ENCODE measurements around the gene MMP11. TPM values are rescaled to one million over a fixed set of nuclear protein-coding genes. Genes with fewer than 3 reads are reported as not detected.
A peak's percentile ranks its signal among the peaks of the same experiment; 100 is the strongest.

MMP11 gene
- polyA plus RNA-seq, 1 donor from 2014 or later, result 6.6 TPM

DNA sequence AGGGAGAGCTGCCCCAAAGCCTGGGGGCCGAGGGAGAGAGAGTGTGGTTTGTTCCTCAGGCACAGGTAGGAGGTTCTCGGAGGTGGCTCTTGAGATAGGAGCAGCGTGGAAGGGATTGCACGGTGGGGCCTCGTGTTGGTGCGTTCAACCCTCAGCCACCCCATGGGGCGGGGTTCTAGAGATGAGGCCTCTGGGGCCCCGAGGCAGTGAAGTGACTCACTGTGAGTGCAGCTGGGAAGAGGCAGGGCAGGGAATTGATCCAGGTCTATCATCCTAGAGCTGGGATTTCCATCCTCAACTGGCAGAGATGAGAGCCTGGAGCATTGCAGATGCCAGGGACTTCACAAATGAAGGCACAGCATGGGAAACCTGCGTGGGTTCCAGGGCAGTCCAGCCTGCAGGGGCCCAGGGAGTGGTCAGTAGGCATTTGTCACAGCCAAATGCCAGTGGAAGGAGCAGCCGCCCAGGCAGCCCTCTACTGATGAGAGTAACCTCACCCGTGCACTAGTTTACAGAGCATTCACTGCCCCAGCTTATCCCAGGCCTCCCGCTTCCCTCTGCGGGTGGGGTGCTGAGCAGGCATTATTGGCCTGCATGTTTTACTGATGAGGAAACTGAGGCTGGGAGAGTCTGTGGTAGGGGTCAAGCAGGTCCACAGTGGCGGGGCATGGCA lies 9.0 kb downstream of the MMP11 start:
- peaks cover 4 to 6% (median 6%) of the 10 kb centered on the region in 3 donors for H3K4me1 Mint-ChIP-seq
- H3K4me3 Mint-ChIP-seq, result no peak overlapping the region
- no peaks in the 10 kb centered on the region for H3K9me3 Mint-ChIP-seq
- peak overlapping the region in 1 of 3 donors; percentile 48 for H3K27ac Mint-ChIP-seq
- H3K27me3 Mint-ChIP-seq, result no peaks in the 10 kb centered on the region
- no peaks in the 10 kb centered on the region for H3K36me3 Mint-ChIP-seq

DNA sequence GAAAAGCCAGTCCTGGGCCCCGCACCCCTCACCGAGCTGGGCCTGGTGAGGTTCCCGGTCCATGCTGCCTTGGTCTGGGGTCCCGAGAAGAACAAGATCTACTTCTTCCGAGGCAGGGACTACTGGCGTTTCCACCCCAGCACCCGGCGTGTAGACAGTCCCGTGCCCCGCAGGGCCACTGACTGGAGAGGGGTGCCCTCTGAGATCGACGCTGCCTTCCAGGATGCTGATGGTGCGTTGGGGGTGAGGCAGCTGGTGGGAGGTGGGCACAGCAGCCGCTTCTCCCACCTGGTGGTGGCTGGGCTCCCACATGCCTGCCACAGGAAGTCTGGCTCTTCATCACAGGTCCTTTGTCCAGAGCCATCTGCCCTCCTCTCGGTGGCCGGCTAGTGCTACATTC lies 9.6 kb downstream of the MMP11 start:
- Mint-ChIP-seq H3K36me3 (no peaks in the 10 kb centered on the region), H3K27me3 (no peaks in the 10 kb centered on the region), H3K4me3 (no peak overlapping the region), H3K9me3 (no peaks in the 10 kb centered on the region), H3K27ac (no peak overlapping the region), H3K4me1 (peaks cover 4 to 6% (median 6%) of the 10 kb centered on the region in 3 donors)

DNA sequence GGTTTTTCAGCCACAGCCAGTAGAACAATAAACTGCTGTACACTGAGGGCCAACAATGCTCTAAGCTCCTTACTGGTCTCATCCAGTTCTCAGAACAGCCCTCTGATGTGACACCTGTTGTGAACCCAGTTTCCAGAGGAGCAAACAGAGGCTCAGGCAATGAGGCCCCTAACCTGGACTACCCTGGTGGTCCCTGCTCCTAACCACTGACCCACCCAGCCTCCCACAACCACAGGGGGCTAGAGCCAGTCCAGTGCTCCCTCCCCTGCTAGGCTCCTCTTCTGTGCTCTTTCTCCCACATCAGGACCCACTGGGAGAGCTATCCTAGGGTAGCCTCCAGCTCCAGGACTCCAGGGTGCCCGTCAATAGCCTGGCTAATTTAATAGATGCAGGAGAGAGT lies 10.1 kb downstream of the MMP11 start:
- peak overlapping the region in 1 of 3 donors; percentile 13 for H3K27ac Mint-ChIP-seq
- no peaks in the 10 kb centered on the region for H3K36me3 Mint-ChIP-seq
- no peak overlapping the region for H3K4me3 Mint-ChIP-seq

DNA sequence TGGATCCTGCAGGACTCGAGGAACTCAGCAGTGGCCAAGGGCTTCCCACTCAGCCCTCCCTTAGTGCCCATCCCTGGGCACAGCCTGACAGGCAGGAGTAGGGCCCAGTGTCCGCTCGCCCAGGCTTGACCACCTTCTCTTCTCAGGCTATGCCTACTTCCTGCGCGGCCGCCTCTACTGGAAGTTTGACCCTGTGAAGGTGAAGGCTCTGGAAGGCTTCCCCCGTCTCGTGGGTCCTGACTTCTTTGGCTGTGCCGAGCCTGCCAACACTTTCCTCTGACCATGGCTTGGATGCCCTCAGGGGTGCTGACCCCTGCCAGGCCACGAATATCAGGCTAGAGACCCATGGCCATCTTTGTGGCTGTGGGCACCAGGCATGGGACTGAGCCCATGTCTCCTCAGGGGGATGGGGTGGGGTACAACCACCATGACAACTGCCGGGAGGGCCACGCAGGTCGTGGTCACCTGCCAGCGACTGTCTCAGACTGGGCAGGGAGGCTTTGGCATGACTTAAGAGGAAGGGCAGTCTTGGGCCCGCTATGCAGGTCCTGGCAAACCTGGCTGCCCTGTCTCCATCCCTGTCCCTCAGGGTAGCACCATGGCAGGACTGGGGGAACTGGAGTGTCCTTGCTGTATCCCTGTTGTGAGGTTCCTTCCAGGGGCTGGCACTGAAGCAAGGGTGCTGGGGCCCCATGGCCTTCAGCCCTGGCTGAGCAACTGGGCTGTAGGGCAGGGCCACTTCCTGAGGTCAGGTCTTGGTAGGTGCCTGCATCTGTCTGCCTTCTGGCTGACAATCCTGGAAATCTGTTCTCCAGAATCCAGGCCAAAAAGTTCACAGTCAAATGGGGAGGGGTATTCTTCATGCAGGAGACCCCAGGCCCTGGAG lies 10.9 kb downstream of the MMP11 start:
- no peak overlapping the region for H3K4me3 Mint-ChIP-seq

More for the DNA sequence above, 10.1 kb downstream of the MMP11 start:
- H3K4me1 Mint-ChIP-seq, result peaks cover 9 to 10% (median 9%) of the 10 kb centered on the region in 3 donors
- H3K27me3 Mint-ChIP-seq, result no peaks in the 10 kb centered on the region
- H3K9me3 Mint-ChIP-seq, result no peaks in the 10 kb centered on the region

DNA sequence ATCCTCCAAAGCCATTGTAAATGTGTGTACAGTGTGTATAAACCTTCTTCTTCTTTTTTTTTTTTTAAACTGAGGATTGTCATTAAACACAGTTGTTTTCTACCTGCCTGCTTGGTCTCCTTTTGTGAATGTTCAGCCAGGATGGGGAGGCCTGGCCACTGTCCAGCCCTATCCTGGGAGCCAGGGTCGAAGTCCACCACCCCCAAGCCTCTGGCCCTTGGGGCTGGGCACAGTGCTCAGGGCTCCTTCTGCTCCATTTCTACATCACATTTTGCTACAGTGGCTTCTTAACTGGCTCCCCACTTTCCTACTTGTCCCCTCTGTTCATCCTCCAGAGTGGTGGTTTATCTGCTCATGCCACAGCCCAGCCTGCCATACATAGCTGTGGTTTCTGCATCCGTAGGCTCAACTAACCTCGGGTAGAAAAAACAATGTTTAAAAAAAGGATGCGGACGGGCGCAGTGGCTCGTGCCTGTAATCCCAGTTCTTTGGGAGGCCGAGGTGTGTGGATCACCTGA lies 11.6 kb downstream of the MMP11 start:
- Mint-ChIP-seq H3K4me1 (peaks cover 15 to 18% (median 15%) of the 10 kb centered on the region in 3 donors), H3K9me3 (no peaks in the 10 kb centered on the region), H3K27ac (peak overlapping the region in 2 of 3 donors; percentile 58 to 71), H3K27me3 (no peaks in the 10 kb centered on the region), H3K4me3 (no peak overlapping the region), H3K36me3 (no peaks in the 10 kb centered on the region)

More for the DNA sequence above, 10.9 kb downstream of the MMP11 start:
- Mint-ChIP-seq H3K36me3 (no peaks in the 10 kb centered on the region), H3K27ac (peak overlapping the region in 1 of 3 donors; percentile 16), H3K9me3 (no peaks in the 10 kb centered on the region), H3K27me3 (no peaks in the 10 kb centered on the region), H3K4me1 (peaks cover 13 to 16% (median 15%) of the 10 kb centered on the region in 3 donors)

DNA sequence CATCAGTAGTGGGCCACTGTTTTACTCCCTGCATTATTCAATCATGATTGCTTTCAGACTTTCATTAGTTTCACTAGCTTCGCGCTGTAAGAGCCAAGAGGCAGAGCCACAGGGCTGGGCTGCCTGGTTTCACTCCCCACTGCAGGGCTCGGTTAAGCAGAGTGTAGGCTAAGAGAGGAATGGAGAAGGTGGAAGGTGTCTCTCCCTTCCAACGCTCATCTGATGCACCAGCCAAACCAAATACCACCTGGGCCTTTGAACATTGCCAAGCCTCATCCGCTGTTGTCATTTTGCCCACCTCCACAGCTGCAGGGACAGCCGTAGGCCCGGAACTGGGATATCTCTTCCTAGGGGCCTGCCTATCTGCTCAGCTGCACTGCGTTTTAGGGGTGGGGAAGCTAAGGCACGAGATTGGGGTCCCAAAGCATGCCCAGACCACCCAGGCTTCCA lies 13.6 kb downstream of the MMP11 start:
- Mint-ChIP-seq H3K4me1 (peaks cover 21 to 26% (median 22%) of the 10 kb centered on the region in 3 donors), H3K27ac (peak overlapping the region; percentile 90 to 94 (median 92)), H3K9me3 (no peaks in the 10 kb centered on the region), H3K4me3 (peak overlapping the region; percentile 89 to 96 (median 94)), H3K27me3 (no peaks in the 10 kb centered on the region), H3K36me3 (no peaks in the 10 kb centered on the region)

DNA sequence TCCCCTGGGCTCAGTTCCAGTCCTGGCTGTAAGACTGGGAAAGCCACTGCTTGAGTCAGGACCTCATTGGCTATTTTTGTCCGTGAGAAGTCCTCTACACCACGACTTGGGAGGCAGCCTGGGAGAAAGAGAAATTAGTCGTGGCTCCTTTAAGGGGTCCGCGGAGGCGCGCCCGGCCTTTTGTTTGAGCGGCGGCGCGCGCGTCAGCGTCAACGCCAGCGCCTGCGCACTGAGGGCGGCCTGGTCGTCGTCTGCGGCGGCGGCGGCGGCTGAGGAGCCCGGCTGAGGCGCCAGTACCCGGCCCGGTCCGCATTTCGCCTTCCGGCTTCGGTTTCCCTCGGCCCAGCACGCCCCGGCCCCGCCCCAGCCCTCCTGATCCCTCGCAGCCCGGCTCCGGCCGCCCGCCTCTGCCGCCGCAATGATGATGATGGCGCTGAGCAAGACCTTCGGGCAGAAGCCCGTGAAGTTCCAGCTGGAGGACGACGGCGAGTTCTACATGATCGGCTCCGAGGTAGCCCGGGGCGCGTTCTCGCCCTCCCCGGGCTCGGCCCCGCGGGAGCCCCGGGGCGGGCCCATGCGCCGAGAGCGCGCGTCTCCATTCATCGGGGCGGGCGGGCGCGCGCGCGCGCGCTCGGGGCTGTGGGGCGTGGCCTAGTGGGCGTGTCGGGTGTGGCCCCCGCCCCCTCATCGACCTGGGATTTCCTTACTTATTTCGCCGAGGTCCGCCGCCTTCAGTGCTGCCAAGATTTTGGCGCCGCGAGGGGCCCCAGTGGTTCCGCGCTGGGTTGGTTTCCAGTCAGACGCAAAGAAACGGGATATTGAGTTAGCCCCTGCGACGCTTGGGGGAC lies 14.3 kb downstream of the MMP11 start, which contains the start of gene SMARCB1:
SMARCB1 (plus strand) TSS at position 215 of the 848 bp plus-strand sequence; CDS start at position 419, 204 bp downstream.
- no peaks in the 10 kb centered on the region for H3K27me3 Mint-ChIP-seq
- no peaks in the 10 kb centered on the region for H3K36me3 Mint-ChIP-seq
- H3K4me1 Mint-ChIP-seq, result peaks cover 21 to 28% (median 23%) of the 10 kb centered on the region in 3 donors
- H3K27ac Mint-ChIP-seq, result peak within 1 kb of the TSS; percentile 90 to 94 (median 92)
- peak within 1 kb of the TSS; percentile 89 to 96 (median 94) for H3K4me3 Mint-ChIP-seq
- H3K9me3 Mint-ChIP-seq, result no peaks in the 10 kb centered on the region

DNA sequence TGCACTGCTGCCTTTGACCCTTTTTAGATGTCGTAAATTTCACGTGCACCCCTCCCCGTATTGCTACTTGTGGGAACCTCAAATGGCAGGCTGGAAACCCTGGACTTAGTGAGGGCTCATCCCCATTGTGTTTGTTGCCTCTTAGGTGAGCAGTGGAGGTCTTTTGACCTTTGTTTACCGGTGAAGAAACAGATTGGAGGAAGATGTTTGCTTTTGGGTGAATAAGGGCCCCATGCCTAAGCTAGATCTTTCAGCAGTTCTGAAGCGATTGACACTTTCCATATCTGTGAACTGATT lies 14.9 kb downstream of the MMP11 start:
- peak overlapping the region; percentile 90 to 94 (median 92) for H3K27ac Mint-ChIP-seq
- no peaks in the 10 kb centered on the region for H3K36me3 Mint-ChIP-seq
- H3K4me3 Mint-ChIP-seq, result peak overlapping the region; percentile 89 to 96 (median 94)
- H3K27me3 Mint-ChIP-seq, result no peaks in the 10 kb centered on the region
- H3K4me1 Mint-ChIP-seq, result peaks cover 21 to 28% (median 23%) of the 10 kb centered on the region in 3 donors
- no peaks in the 10 kb centered on the region for H3K9me3 Mint-ChIP-seq

DNA sequence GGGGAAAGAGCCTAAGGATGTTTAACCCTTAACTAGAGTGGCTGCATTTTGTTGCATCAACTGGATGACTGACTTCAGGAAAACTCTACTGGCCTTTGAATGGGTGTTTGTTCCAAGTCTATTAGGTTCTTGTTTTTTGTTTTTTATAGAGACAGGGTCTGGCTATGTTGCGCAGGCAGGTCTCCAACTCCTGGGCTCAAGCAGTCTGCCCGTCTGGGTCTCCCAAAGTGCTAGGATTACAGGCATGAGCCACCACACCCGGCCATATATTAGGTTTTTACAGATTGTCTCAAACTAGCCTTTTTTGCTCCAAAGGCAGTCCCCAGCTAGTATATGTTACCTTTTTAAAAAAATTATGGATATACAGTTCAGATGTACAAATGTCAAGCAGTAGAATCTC lies 15.3 kb downstream of the MMP11 start:
- peak overlapping the region; percentile 89 to 96 (median 94) for H3K4me3 Mint-ChIP-seq
- no peaks in the 10 kb centered on the region for H3K9me3 Mint-ChIP-seq
- peaks cover 21 to 28% (median 23%) of the 10 kb centered on the region in 3 donors for H3K4me1 Mint-ChIP-seq
- peaks cover under 1% of the 10 kb centered on the region for H3K36me3 Mint-ChIP-seq
- H3K27me3 Mint-ChIP-seq, result no peaks in the 10 kb centered on the region
- peak overlapping the region; percentile 90 to 94 (median 92) for H3K27ac Mint-ChIP-seq

DNA sequence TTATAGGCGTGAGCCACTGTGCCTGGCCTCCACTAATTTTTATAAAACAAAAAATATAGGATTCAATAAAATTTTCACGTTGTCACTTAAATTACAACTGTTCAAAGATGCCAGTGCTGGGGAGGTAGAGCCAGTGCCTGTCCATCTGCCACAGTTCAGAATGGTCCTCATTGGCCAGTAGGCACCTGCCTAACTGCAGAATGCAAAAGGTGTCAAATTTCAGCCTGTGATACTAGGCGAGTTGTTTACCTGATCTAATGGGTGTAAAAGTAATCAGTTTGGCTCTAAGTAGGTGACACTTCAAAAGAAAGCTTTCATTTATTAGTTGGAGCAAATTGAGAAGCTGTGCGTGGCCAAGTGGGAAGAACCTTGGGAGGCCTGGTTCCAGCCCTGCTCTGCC lies 16.5 kb downstream of the MMP11 start:
- Mint-ChIP-seq H3K9me3 (no peaks in the 10 kb centered on the region), H3K27me3 (no peaks in the 10 kb centered on the region), H3K27ac (peak overlapping the region in 1 of 3 donors; percentile 56), H3K4me3 (peak overlapping the region in 3 of 4 donors; percentile 36 to 86 (median 76)), H3K4me1 (peaks cover 21 to 28% (median 23%) of the 10 kb centered on the region in 3 donors), H3K36me3 (peaks cover 2% of the 10 kb centered on the region)

DNA sequence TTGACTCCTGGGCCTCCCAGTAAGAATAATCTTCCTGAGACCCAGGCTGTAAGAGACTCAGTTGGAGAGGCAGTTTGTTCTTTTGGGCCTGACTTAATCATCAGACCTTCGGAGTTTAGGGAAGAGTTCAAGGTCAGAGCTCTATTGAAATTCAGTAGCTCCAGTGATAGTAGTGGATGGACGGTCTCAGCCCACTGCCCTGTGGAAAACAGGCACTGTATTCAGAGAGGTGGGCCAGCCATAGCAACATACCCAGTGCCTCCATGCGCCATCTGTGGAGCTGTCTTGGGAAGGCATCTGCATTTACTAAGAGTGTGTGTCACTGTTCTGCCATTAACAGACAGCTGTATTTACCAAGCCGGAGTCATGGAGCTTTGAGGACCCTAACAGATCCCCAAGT lies 17.0 kb downstream of the MMP11 start:
- H3K27me3 Mint-ChIP-seq, result no peaks in the 10 kb centered on the region
- H3K27ac Mint-ChIP-seq, result peak overlapping the region in 1 of 3 donors; percentile 56
- H3K36me3 Mint-ChIP-seq, result peaks cover 2% of the 10 kb centered on the region
- peak overlapping the region in 2 of 4 donors; percentile 36 to 76 for H3K4me3 Mint-ChIP-seq
- H3K9me3 Mint-ChIP-seq, result no peaks in the 10 kb centered on the region
- H3K4me1 Mint-ChIP-seq, result peaks cover 21 to 28% (median 23%) of the 10 kb centered on the region in 3 donors

DNA sequence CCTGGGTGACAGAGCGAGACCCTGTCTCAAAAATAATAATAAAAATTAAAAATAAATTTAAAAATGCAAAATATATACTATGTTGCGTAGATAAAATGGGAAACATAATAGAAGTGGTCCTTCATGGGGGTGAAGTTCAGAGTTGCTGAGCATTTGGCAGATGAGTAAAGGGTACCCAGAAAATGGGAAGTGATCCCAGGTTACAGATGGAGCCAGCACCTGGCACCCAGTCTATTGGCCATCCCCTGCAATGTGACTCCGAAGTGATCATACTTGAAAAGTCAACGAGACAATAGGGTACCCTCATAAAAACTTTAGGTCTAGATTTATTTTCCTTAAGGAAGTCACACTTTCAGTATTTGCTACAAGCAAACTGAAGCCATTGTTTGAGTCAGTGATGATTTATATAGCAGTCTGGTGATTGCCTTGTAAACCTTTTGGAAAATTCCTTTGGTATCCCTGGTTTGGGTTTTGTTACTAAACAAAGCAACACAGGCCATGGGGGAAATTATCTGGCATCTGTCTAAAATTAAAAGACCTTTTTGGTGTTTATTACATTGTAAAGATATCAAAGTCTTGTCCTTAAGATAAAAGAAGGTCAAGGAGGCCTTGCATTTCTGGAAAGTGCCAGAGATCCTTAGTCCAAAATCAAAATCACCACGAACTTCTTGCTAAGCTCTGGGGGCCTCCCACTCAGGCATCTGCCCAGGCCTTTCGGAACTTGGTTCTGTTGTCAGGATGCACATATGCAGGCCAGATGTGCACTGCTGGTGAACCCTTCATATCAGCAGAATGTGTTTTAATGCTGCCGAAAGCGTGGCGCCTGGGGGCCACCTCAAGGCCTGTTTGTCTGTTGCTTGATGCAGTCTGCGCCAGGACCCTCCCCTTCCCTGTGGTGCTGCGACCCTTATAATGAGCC lies 18.4 kb downstream of the MMP11 start:
- H3K36me3 Mint-ChIP-seq, result peaks cover 2% of the 10 kb centered on the region
- H3K27ac Mint-ChIP-seq, result no peak overlapping the region
- H3K4me1 Mint-ChIP-seq, result peaks cover 21 to 28% (median 23%) of the 10 kb centered on the region in 3 donors
- peak overlapping the region in 3 of 4 donors; percentile 45 to 63 (median 58) for H3K4me3 Mint-ChIP-seq
- H3K9me3 Mint-ChIP-seq, result no peaks in the 10 kb centered on the region
- no peaks in the 10 kb centered on the region for H3K27me3 Mint-ChIP-seq
